ENCODE measurements around the gene C3.

The C3 gene

DNA sequence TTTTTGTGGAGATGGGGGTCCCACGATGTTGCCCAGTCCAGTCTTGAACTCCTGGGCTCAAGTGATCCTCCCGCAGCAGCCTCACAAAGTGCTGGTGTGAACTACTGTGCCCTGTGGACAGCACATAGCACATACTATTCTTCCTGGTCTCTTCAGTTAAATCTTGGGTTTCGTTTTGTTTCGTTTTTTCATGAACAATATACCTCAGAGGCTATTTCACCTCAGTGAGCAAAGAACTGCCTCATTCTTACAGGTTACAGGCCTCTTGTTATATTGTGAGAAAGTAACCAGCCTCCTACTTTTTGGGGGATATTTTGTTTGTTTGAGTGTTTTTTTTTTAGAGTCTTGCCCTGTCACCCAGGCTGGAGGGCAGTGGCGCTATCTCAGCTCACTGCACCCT lies 1.3 kb upstream of the C3 start:
- TF ChIP-seq JUND (IDR thresholded peaks at IDR 0.05; ENCODE audit: low read depth), result no peak
- in situ Hi-C loops (cut with HindIII; ENCODE audit: low pct_unique_long_range_greater_than_20kb, low sequenced_read_pairs), result no loop called here
- DNase-seq (ENCODE audit: low read depth in 1 of 2, low spot score in 1 of 2), result peak in 1 of 2 experiments; percentile 26

- TF ChIP-seq JUND (IDR thresholded peaks at IDR 0.05; ENCODE audit: low read depth), result no peak
- in situ Hi-C loops (cut with HindIII; ENCODE audit: low pct_unique_long_range_greater_than_20kb, low sequenced_read_pairs), result no loop called here
- no peak for DNase-seq (ENCODE audit: low read depth in 1 of 2, low spot score in 1 of 2)
Measured at GRCh38 chr19:6721138-6721474, 656 bp upstream of the C3 start.

DNA sequence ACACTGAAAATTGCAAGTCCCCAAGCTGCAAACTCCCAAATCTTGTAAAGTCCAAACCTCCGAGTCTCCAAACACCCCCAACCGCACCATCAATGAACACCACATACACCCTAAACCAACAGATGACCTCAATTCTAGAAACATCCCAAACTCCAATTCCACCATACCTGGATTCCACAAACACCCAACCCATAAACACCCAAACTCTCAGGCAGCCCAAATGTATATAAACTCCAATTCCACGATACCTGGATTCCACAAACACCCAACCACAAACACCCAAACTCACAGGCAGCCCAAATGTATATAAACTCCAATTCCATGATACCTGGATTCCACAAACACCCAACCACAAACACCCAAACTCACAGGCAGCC lies 470 bp downstream of the C3 start:
- in situ Hi-C loops (cut with HindIII; ENCODE audit: low pct_unique_long_range_greater_than_20kb, low sequenced_read_pairs), result no loop called here
- TF ChIP-seq JUND (IDR thresholded peaks at IDR 0.05; ENCODE audit: low read depth), result no peak
- DNase-seq (ENCODE audit: low read depth in 1 of 2, low spot score in 1 of 2), result no peak

DNA sequence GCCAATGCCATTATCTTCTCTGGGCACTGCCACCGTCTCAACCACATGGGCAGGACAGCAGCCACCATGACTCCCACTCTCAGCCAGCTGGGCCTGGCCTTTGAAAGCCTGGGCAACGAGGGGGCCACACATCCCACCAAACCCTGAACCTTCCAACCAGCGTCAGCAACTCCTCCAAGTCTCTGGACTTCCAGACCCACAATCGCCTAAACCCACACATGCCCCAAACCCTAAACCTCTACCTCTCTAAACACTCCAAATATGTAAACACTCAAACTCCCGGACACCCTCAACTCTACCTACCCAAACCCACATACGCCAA lies 949 bp downstream of the C3 start:
- no peak for DNase-seq (ENCODE audit: low read depth in 1 of 2, low spot score in 1 of 2)
- TF ChIP-seq JUND (IDR thresholded peaks at IDR 0.05; ENCODE audit: low read depth), result no peak
- in situ Hi-C loops (cut with HindIII; ENCODE audit: low pct_unique_long_range_greater_than_20kb, low sequenced_read_pairs), result no loop called here

GRCh38 chr19:6718741-6719539 lies 1.5 kb downstream of the C3 start:
- peak; percentile 50 to 97 for DNase-seq (ENCODE audit: low read depth in 1 of 2, low spot score in 1 of 2)
- no peak for TF ChIP-seq JUND (IDR thresholded peaks at IDR 0.05; ENCODE audit: low read depth)
- in situ Hi-C loops (cut with HindIII; ENCODE audit: low pct_unique_long_range_greater_than_20kb, low sequenced_read_pairs), result no loop called here

DNA sequence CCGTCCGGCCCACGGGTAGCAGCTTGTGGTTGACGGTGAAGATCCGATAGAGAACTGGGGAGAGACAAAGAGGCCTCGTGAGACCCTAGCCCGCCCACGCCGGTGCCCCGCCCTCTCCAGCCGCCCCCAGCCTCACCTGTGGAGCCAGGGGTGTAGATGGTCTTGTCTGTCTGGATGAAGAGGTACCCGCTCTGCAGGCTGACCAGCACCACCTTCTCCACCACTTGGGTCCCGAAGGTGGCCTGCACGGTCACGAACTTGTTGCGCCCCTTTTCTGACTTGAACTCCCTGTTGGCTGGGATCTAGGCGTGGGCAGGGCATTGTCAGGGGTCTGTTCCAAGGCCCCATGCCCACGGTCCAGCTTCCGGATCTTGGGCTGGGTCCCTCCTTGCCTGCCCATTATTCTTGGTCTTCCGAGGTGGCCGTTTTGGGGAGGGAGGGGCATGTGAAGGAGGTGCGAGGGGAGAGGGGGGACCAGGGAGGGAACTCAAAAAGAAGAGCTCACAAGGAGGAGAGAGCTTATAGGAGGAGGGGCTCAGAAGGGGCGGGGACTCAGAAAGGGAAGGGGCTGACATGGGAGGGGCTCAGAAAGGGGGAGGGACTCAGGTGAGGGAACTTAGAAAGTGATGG lies 2.2 kb downstream of the C3 start:
- in situ Hi-C loops (cut with HindIII; ENCODE audit: low pct_unique_long_range_greater_than_20kb, low sequenced_read_pairs), result no loop called here
- DNase-seq (ENCODE audit: low read depth in 1 of 2, low spot score in 1 of 2), result no peak
- TF ChIP-seq JUND (IDR thresholded peaks at IDR 0.05; ENCODE audit: low read depth), result no peak

GRCh38 chr19:6717441-6717971 lies 2.9 kb downstream of the C3 start:
- DNase-seq (ENCODE audit: low read depth in 1 of 2, low spot score in 1 of 2), result peak in 1 of 2 experiments; percentile 30
- in situ Hi-C loops (cut with HindIII; ENCODE audit: low pct_unique_long_range_greater_than_20kb, low sequenced_read_pairs), result no loop called here
- TF ChIP-seq JUND (IDR thresholded peaks at IDR 0.05; ENCODE audit: low read depth), result no peak

GRCh38 chr19:6717036-6717435 lies 3.4 kb downstream of the C3 start:
- in situ Hi-C loops (cut with HindIII; ENCODE audit: low pct_unique_long_range_greater_than_20kb, low sequenced_read_pairs), result no loop called here
- DNase-seq (ENCODE audit: low read depth in 1 of 2, low spot score in 1 of 2), result no peak

DNA sequence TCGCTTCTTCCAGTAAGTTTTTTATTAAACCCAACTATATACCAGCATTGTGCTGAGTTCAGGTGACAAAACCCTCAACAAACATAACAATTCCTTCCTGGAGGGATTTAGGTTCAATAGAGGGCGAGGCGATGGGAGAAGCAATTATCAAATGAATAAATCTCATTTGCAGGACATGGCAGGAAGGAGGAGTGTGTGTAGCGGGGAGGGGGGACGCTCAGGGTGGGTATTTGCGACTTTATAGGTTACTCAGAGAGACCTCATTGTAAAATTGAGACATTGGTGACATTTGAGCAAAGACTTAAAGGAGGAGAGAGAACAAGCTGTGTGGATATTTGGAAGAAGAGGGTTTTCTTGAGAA lies 3.9 kb downstream of the C3 start:
- no peak for TF ChIP-seq JUND (IDR thresholded peaks at IDR 0.05; ENCODE audit: low read depth)
- in situ Hi-C loops (cut with HindIII; ENCODE audit: low pct_unique_long_range_greater_than_20kb, low sequenced_read_pairs), result no loop called here
- DNase-seq (ENCODE audit: low read depth in 1 of 2, low spot score in 1 of 2), result no peak

More at GRCh38 chr19:6717036-6717435, 3.4 kb downstream of the C3 start:
- no peak for TF ChIP-seq JUND (IDR thresholded peaks at IDR 0.05; ENCODE audit: low read depth)

GRCh38 chr19:6714749-6715555 lies 5.5 kb downstream of the C3 start:
- no peak for TF ChIP-seq JUND (IDR thresholded peaks at IDR 0.05; ENCODE audit: low read depth)
- in situ Hi-C loops (cut with HindIII; ENCODE audit: low pct_unique_long_range_greater_than_20kb, low sequenced_read_pairs), result no loop called here
- DNase-seq (ENCODE audit: low read depth in 1 of 2, low spot score in 1 of 2), result no peak

DNA sequence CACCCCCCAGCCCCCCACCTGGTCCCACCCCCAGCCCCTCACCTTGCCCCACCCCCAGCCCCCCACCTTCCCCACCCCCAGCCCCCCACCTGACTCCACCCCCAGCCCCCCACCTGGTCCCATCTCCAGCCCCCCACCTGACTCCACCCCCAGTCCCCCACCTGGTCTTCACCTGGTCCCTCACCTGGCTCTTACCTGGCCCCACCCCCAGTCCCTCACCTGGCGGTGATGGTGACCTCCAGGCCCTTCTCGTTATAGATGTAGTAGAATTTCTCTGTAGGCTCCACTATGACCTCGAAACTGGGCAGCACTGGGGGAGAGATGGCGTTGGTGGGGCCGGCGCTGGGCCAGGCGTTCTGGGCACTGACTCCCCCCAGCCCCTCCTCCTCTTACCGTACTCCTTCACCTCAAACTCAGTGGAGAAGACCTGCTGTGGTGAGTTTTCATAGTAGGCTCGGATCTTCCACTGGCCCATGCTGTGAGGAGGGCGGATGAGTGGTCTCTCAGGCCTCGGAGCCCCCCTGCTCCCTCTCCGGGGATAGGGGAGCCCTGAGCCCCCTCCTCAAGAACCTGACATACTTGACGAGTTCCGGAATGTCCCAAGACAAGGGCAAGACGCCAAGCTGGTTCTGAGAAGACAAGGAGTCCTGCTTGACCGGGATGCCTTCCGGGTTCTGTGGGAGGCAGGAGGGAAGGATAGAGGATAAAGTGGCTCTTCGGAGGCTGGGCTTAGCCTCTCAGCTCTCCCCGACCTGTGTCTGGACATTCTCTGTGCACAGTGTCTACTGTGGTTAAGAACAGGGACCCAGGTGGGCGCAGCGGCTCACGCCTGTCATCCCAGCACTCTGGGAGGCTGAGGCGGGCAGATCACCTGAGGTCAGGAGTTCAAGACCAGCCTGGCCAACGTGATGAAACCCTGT lies 6.4 kb downstream of the C3 start:
- TF ChIP-seq JUND (IDR thresholded peaks at IDR 0.05; ENCODE audit: low read depth), result no peak
- in situ Hi-C loops (cut with HindIII; ENCODE audit: low pct_unique_long_range_greater_than_20kb, low sequenced_read_pairs), result no loop called here

More for the DNA sequence above, 6.4 kb downstream of the C3 start:
- DNase-seq (ENCODE audit: low read depth in 1 of 2, low spot score in 1 of 2), result no peak

Data from T47D (cell line).